ENCODE results near the gene BLNK.
A peak's percentile ranks its signal among the peaks of the same experiment; 100 is the strongest.

Gene BLNK

DNA sequence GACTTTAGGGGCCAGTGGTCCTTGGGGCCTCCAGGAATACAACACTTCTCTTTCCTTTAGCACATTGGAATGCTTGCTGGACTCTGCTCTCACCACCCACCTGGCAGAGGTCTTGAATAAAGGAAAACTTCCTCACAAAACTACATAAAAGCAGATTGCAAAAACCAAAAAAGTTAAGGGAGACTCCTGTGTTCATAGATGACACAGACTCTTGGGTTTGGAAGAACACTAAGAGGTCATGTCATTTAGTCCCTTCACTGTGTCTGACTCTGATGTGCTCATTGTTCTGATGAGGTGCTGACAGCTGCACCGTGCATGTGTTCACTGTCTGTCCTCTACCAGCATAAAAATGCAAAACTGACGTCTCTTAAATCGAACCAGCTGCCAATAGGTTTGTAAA lies 11.4 kb downstream of the BLNK start:
- DNase-seq = no peak

DNA sequence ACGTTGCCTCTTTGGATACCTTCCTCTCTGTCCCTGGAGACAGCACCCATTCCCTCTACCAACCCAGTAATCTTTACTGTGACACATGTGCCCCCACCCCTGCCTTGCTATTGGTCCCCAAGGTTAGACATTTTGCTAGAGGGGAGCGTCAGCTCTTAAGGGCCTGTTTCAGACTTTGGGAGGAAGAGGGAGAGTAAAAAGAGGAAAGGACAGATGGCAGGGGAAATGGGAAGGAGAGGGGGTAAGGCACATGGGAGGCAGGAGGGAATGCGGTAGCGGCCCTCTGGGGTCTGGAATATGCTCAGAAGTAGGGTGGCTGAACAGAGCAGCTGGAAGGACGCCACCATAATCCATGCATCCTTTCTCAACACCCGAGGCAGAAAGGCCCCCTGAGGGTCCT lies 12.2 kb downstream of the BLNK start:
- no peak for DNase-seq

DNA sequence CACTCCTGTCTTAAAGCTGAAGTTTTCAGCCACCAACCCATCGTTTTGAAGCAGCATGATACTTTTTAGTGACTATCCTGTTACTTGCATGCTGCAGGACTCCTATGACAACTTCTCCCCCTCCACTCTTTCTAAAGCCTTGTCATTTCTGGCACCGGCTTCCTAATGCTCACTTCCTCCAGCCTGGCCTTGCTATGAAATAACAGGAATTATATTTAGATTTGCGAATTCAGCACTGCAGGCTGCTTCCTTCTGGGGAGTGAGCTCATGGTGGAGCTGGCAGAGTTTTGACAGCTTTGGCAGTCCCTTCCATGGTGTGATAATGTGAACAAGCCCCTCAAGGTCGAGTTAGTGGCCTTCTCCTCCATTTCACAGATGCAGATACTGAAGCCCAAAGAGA lies 13.4 kb downstream of the BLNK start:
- no peak for DNase-seq

DNA sequence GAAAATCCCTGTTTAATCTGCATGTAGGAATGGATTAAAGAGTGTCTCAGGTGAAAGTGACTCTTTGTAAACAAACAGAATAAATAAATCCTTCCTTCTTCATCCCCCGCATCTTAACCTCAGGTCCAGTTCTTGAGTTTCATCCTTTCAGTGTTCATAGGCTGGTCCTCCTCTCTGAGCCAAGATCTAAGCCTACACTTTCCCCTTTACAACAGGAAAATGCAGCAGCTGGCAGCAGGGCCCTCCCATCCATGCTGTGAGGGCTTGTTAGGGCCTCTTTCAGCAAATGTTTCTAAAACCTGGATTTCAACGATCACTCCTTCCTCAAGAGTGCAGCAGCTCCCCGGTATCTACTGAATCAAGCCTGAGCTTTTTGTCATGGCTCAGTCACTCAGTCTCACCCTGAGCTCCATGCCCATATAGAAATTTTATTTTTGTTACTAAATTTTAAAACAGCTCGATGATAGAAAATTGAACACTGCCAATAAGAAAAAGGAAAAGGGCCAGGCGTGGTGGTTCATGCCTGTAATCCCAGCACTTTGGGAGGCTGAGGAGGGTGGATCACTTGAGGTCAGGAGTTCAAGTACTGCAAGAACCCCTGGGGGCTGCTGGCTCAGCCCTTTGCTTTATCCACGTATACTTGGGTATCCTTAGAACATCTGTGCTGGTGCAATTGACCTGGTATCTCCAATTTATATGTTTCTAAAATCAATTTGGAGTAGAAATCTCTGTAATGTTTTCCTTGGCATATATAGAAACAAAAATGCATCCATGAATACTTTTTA lies 15.6 kb downstream of the BLNK start:
- DNase-seq = no peak

DNA sequence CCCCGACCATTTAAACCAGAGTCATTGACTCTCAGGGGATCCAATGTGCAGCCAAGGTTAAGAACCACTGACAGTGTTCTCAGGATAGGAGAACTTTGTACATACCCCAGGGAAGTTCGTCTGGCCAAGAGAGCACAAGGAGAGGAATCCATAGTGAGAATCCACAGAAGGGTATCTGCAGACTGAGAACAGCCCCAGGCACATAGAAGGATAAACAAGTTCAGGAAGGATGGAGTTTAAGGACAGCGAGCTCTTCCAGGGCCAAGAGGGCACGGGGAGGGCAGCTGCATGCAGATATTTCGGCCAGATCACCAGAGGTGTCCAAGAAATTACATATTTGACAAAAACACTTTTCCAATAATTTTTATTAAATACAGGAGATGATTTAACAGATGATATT lies 16.4 kb downstream of the BLNK start:
- DNase-seq = no peak

DNA sequence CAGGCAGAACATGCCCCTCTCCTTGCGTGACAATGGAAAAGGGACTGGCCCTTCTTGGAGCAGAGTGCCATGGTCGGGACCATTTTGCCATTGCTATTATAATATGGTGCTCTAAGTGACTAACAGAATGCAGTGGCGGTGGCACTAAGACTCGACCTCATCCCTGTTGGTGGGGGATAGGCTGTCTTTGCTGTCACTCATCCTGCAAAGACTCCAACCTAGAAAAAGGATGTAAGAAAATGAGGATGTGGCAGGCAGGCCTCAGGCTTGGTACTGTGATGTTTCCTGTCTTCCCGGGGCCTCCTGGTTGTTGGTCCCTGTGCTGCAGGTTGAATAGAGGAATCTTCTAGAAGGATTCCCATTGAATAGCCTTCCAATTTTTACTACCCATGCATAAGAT lies 18.6 kb downstream of the BLNK start:
- DNase-seq = no peak

DNA sequence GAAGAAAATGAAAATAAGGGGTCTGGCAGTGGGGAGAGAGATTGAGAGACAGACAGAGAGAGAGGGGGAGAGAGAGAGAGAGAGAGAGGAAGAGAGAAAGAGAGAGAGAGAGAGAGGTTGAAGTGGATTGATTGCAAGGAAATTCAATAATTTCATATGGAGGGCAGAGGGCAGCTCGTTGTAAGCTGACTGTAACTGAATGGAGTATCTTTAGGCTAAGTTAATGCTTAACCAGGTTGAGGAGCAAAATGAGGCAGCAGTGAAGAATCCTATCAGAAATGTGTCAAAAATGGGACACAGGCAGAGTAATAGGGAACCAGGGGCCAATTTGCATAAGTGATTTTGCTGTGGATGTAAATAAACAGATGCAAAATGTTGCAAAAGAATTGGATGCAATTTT lies 21.0 kb downstream of the BLNK start:
- DNase-seq = no peak

DNA sequence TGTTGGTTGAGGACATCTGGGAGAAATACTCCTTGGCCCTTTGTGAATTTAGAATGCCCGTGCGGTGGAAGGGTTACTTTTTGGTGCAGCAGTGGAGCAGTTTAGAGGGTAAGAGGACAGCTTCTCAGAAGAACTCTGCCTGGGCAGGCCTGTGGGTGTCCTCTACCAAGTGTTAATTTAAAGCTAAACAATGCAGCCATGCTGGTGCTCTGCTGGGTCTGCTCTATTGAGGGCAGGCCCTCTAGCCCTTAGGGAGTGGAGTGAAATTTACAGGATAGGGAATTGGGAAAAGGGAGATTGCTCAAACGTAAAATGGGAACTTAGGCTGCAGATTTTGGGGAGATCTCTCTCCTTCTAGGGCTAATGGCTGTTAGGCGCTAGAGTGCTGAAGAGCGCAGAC lies 22.1 kb downstream of the BLNK start:
- no peak for DNase-seq

DNA sequence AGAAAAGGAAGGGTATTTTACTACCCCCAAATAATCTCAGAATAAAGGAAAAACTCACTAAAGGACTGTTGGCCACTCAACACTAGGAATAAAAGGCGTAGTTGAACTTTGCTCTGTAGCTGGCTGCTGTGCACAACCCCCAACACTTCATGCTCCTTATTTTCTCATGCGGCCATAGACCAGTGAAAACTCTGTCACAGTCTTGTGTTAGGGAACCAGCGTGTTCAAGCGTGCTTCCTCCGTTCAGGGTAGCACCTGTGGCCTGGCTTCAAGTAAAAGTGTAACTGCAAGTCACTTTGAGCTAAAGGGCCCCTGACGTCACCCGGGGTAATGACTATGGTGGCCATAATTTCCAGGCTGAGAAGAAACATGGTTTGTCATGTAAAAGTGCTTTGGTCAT lies 27.0 kb downstream of the BLNK start:
- no peak for DNase-seq

DNA sequence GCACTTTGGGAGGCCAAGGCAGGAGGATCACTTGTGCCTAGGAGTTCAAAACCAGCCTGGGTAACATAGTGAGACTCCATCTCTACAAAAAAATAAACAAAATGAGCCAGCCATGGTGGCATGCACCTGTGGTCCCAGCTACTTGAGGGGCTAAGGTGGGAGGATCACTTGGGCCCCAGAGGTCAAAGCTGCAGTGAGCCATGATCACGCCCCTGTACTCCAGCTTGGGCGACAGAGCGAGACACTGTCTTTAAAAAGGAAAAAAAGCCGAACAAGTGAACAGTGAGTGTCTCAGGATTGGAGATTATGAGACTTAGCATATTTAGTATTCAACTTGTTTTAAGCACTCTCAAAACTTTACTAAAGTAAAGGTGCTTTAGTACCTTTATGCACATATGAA lies 28.1 kb downstream of the BLNK start:
- no peak for DNase-seq

DNA sequence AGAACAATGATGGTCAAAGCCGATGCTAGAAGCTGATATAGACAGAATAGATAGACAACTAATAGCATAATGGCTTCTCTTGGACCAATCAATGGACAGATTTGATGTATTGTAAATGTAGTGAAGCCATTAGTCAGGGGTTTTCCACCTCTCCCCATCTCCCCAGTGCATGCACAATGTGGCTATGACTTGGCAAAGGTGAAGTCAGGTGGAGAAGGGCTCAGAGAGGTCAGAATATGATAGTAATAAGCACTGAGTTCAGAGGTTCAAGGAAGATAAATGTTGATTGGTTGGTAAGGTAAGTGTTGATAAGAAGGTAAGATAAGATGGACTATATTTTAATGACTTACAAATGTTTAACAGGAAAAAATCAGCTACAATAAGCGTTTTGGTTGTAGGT lies 28.5 kb downstream of the BLNK start:
- no peak for DNase-seq

DNA sequence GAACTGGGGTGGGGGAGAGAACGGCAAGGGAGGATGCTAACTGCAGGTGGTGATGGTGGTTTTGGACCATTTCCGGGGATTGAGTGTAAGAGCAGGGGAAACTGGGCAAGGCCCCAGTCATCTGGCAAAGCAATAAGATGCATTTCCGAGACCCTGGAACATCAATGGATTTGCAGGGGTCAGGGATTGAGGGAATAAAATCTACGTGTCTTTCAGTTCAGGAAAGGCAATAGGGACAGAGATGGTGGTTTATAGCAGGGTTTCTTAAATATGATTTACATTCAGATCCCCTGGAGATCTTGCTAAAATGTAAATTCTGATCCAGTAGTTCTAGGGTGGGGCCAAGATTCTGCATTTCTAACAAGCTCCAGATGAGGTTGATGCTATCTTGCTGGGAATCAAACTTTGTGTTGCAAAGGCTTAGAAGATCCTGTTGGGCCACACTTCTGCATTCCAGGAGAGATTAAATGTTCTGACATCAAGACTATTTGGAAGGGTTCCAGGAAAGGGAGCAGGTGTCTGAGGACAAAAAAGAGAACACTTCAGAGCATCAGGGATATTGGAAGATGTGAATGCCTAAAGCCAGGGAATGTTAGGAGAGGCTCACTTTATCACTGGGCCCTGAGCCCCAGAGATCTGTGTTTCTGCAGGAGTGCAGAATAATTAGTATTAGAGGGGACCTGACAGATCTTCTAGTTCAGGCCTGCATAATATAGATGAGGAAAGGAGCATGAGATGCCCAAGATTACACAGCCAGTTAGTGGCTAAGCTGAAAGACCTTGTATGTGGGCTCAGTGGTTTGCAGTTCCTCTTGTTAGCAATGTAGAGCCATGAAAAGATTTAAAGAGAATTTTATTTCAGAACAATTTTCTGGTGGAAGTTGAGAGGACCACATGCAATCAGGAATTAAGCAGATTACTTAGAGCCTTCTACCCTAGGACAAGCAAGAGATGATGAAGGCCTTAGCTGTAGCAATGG lies 32.4 kb downstream of the BLNK start:
- no peak for DNase-seq

DNA sequence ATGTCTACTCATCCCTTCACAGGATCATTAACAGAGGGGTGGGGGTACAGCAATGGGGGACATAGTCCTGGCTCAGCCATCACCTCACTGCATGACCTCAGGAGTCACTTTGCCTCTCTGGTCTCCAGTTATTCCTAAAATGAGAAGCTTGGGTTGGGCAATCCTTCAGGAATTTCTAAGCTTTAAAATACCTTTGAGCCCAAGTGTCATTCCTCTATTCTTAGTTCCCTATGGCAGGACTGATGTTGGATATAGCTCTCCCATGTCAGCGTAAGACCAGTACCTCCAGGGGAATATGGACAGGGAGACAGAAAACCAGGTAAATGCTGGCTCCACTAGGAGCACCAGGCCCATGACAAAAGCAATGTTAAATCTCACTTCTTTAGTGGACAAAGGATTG lies 34.5 kb downstream of the BLNK start:
- DNase-seq = no peak

DNA sequence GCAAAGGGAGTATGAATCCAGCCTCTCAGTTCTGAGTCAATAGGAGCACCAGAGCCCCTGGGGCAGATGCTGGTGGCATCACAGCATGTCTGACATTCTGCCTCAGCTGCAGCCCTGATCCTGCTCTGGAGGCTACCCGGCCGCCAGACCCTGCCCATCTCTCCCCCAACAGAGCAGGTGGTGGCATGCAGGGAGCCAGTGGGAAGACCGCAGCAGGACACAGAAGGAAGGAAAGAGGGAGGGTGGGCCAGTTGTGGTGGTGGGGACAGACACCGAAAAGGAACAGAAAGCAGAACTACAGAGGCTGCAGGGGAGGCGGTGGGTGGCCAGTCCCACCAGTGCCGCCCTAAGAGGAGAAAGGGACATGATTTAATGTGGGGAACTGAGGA lies 35.3 kb downstream of the BLNK start:
- no peak for DNase-seq

DNA sequence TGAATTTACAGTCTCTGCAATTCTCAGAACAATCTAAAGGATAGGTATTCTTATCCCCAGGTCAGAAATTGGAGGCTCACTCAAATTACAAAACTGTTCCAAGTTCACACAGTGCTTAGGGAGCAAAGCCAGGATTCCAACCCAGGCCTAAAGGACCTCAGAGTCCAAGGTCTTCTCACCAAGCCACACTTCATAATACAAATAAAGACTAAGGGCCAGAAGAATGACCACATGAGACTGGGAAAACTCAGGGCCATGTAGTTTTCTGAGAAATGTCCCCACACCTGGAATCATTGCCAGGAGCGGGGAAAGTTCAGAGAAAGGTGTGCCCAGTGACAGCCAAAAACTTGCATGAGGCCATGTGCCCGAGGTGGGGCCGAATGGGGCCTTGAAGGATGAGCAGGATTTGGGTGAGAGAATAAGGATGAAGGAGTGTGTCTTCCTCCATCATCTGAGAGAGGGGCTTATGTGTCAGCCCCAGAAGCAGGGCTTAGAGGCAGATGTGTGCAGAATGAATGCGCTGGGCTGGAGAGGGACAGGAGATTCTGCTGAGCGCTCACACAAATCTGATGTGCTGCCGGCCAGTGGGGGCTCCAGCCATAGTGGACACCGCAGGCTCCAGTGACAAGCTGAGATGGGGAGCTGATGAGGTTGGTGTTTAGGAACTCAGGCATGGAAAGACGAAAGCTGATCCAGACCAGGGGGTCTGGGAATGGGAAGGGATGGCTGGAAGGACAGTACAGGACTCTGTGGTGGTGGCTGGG lies 35.9 kb downstream of the BLNK start:
- no peak for DNase-seq

DNA sequence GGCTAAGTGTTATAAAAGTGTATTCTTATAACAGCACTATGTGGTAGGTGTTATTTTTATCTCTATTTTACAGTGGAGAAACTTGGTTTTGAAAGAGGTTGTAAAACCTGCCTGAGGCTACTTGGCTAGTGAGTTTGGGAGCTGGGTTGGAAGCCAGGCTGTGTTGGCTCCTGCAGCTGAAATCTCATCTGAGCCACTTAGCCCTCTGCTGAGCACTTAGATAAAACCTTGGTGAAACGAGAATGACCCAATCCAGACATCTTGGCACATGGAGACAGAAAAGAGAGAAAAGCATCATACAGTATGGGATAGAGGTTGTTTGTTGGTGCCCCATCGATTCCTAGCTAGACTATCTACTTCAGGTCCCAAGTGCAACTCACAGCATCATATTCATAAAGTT lies 37.4 kb downstream of the BLNK start:
- DNase-seq = no peak

DNA sequence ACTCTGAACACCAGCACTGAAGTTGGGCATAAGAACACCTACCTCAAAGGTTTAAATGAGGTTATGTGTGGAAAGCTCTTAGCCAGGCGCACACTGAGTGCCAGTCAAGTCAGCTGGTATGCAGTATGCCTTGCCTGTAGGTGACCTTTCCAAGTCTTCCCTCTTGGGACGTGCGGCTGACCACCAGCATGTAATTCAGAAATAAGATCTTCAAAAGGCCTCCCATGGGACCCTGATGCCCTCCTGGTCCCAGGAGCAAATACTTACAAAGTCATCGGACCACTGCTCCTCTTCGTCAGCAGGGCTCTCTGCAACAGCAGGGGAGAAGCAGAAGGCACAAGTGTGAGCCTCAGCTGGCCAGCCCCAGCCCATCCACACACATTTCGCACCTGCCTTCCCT lies 40.8 kb downstream of the BLNK start:
- DNase-seq = no peak

DNA sequence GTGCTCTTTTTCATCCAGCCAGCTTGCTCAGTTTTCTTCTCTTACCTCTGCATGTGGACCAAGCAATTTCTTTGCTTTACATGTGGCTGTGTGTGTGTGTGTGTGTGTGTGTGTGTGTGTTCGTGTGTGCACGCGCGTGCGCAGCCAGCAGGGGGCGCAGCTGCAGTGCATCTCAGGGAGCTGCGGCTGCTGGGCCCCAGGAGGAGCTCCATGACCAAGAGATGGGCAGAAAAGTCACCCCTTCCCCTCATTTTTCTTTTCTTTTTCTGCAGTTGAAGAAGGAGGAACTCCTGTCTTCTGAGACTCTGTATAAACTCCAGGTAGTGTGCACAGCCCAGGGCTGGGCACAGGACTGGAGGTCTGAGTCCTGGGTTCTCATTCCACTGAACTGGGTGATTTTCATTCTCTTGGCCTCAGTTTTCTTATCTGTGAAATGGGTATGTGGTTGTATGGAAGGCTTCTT lies 41.8 kb downstream of the BLNK start:
- DNase-seq = peak; percentile 41 to 53 (median 43)

DNA sequence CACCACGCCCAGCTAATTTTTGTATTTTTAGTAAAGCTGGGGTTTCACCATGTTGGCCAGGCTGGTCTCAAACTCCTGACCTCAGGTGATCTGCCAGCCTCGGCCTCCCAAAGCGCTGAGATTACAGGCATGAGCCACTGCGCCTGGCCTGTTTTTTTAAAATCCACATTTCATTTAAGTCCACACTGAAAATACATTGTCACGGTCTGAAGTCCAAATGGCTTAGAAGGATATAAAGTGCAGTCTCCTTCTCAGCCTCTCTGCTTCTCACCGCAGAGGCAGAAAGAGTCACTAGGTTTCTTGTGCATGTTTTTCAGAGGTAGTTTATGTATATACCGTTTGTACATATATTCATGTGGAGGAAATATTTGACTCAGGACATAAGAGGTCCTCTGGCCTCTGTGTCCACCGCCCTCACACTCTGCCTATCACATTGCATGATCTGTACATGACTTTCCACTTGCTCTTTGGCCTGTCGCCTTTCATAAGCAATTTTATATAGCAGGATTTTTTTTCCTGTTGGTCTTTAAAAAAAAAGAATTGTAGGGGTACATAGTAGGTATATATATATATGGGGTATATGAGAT lies 42.9 kb downstream of the BLNK start:
- DNase-seq = no peak

DNA sequence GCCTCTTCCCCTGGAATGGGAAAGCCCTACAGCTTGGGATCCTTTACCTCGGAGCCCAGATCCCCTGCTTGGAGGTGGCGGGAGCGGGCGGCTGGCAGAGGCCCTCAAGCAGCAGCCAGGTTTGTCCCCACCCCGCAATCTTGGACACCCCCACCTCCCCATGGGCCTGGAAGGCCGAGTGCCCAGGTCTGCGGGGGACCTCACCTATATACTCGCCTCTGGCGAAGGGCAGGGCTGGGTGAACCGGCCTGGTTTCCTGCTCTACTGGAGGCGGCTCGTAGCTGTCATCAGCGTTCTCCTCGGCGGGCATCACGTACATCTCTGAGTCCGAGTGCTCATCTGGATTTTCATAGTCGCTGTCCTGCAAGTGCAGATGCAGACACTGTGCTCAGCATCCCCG lies 44.2 kb downstream of the BLNK start:
- no peak for DNase-seq

DNA sequence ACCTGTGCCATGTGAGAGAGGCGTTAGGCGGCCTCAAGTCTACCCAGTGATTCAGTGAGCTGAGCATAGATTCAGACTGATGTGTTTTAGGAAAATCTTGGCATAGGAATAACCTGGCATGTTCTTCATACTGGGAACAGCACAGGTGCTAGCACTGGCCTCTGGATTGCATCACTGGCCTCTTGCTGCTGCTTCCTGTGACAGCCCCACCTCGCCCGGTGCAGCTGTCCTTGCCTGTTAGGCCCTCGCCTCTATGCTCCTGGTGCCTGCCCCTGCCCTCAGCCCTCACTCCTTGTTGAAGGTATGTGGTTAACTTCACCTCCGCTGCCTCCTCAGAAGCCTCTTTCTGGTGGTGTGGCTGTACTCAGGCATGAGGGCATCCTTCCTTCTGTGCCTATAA lies 46.2 kb downstream of the BLNK start:
- DNase-seq = no peak

DNA sequence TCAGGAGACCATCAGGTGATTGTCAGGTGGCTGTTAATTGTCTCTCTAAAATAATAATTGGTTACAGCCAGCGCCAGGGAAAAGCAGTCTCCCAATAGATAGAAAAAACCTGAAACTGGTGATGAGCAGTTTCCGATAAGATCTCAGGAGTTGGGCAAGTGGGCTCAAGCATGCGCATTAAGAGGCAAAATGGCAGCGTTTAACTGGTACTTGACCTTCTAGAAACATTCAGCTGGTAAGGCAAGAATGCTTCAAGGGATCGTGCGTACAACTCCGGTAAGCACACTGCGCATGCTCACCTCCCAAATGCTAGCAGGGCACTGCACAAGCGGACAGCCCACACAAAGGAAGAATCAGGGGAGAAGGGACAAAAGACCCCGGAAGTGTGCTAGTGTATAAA lies 48.5 kb downstream of the BLNK start:
- no peak for DNase-seq

DNA sequence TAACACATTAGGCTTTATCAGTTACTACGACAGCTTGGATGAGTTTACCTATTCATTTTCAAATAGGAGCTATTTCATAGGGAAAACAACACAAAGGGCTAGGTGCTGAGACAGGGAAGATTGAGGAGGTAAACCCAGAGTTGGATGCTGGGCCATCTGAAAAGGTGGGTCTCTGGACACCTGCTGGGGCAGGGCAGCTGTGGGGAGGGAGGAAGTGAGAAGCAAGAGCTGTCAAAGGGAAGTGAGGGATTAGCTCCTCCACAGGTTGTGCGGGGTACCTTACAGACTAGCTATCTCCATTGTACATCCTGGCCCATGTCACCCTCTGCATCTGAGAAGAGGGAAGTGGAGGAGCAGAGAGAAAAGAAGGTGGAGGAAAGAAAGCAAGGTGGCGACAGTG lies 48.9 kb downstream of the BLNK start:
- no peak for DNase-seq
